HG03457 (cell line): ENCODE data around the gene STOML1.
A peak's percentile ranks its signal among the peaks of the same experiment; 100 is the strongest.

Source experiments
- ATAC-seq: cut with Tn5 transposase; IDR thresholded peaks from one replicate; pipeline ENCODE4 v1.9.1; 2021; ENCODE audit warnings: moderate number of reproducible peaks; ENCODE audit not compliant: unreplicated experiment

Gene STOML1

DNA sequence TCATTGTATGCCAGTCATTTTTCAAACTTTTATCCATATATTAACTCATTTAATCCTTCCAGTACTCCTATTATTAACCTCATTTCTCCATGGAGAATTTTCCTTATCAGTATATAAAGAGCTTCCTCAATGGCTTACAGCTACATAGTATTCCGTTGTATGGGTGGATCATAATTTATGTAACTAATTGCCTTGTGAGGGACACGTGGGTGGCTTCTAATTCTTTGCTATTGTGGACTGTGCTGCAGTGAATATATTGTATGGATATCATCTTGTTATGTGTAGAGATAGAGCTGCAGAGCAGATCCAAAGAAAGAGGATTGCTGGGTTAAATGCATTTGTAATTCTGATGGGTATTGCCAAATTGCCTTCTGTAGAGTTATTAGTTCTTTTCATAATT, 27.6 kb upstream of the STOML1 start:
- no peak for ATAC-seq

DNA sequence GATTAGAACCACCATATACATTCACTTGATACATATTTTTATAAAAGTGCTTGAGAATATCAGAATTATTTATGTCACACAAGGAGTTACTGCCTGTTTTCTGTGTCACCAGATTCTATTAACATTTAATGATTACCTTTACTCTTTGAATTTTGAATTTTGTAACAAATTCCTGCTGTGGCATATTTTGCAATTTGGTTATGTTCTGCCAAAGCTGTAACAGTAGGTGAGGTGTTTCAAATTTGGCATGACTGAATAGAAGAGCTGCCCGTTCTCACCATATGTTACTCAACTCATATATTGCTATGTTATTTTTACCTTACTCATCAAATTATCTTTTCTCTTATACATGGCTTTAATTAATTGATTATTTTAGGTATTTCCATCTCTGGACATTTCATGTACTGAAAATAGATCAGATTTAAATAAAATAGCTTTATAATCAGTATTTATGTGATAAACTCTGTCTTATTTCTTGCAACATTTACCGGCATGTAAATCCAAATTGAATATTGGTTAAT, 21.3 kb upstream of the STOML1 start:
- ATAC-seq = no peak

- no peak for ATAC-seq
Measured at GRCh38 chr15:74011610-74012009, 19.5 kb upstream of the STOML1 start.

- no peak for ATAC-seq
Measured at GRCh38 chr15:74010929-74011540, 18.9 kb upstream of the STOML1 start.

DNA sequence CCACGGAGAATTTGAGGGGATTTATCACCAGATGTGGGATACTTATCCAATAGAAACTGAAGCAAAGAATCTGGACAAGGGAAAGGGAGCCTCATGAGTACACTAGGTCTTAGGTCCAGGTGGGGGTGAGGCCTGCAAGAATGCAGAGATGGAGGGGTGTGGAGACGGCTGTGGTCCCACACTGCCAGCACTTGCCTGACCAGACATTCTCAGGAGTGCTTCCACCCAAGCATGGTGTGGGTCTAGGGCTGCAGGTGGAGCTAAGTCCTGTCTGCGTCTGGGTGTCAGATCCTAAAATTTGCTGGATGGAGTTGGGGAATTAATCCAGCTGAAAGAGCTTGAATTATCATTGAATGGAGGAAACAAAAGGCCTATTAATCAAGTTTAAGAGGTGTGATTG, 16.8 kb upstream of the STOML1 start:
- no peak for ATAC-seq

- no peak for ATAC-seq
Measured at GRCh38 chr15:74007820-74008371, 15.8 kb upstream of the STOML1 start.

- ATAC-seq = no peak
Measured at GRCh38 chr15:74006774-74007639, 14.9 kb upstream of the STOML1 start.

- ATAC-seq = no peak
Measured at GRCh38 chr15:73997986-73998385, 5.9 kb upstream of the STOML1 start.

- ATAC-seq = no peak
Measured at GRCh38 chr15:73996939-73997338, 4.8 kb upstream of the STOML1 start.

DNA sequence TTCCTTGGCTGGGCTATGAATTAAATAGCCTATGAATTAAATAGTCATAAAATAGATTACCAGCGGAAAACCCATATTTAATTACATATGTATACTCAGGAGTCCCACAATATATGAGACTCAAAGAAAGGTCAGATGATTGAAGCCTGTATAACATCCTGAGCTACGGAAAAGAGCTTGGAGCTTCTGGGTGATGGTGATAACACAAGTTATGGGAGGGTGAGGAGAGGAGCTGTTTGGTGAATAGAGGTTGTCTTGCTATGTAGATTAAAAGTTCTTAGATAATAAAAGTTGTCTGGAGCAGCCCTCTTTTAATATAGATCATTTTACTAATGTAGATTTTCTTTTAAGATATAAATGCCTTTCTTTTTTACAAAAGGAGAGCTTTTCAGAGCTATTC, 4.2 kb upstream of the STOML1 start:
- ATAC-seq = no peak

DNA sequence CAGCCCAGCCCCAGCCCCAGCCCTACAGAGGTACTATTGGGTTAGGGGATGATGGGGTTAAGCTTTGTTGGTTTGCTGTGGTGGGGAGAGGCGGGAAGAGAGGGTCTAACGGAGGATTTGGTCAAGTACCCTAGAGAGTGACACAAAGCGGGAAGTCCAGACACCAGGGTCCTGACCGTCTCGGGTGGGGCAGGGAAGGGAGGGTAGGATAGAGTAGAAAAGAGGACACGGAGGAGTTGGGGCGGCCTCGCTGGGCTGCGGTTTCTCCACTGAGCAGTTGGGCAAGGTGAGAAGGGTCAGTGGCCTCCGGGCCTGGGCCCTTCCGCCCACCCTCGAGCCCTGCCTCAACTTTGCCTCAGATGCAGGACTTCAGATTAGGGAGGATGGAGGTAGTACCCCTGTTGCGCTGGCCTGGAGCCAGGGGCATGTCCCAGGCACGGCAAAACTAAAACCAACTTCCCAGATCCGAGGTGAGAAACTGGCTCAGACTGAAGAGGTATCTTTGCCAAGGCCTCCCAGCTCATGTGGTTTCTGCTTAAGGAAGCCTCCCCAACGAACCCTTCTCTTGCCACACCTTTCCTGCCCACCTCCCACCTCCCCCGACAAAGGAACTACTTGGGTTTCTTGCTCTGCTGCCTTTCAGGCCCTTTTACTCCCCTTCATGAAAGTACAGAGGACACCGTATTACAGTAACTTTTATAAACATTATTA, 3.0 kb upstream of the STOML1 start:
- no peak for ATAC-seq

DNA sequence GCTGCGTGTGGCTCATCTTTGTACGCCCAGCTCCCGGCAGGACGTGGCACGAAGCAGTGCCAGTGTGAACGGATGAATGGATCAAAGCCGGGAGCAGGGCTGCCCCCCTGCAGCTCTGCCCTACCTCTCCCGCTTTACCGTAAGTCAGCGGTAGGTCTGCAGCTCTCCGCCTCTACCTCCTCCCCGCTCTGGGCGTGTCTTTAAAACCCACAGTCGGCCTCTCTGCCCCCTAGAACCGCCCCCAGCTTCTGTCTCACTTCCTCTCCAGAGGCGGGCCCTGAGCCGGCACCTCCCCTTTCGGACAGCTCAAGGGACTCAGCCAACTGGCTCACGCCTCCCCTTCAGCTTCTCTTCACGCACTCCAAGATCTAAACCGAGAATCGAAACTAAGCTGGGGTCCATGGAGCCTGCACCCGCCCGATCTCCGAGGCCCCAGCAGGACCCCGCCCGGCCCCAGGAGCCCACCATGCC, 2.4 kb upstream of the STOML1 start, which contains the start of gene PML:
Gene PML, plus strand, starts transcription at position 304 of the 471 bp plus-strand sequence. Its CDS starts 97 bp downstream, at position 401.
- peak; percentile 55 for ATAC-seq

GRCh38 chr15:73993211-73993994, 1.3 kb upstream of the STOML1 start:
- ATAC-seq = no peak

GRCh38 chr15:73992594-73992898, 451 bp upstream of the STOML1 start:
- ATAC-seq = no peak

DNA sequence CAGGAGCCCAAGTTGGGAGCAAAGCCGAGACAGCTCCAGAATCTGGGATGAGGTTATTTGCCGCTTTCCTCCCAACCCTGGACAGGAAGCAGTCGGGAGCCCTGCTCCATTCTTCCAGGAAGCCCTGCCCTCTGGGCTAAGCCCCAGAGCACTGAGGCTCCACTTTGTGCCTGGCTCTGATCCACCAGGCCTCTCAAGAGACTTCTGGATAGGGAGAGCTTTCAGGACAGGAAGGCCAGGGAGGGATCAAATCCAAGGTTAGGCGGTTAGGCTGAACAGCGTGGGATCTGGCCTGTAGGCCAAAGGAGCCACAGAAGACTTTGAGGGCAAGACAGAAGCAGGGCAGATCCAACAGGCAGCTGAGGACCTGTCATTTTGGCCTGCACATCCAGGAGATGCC, 835 bp downstream of the STOML1 start:
- ATAC-seq = no peak

DNA sequence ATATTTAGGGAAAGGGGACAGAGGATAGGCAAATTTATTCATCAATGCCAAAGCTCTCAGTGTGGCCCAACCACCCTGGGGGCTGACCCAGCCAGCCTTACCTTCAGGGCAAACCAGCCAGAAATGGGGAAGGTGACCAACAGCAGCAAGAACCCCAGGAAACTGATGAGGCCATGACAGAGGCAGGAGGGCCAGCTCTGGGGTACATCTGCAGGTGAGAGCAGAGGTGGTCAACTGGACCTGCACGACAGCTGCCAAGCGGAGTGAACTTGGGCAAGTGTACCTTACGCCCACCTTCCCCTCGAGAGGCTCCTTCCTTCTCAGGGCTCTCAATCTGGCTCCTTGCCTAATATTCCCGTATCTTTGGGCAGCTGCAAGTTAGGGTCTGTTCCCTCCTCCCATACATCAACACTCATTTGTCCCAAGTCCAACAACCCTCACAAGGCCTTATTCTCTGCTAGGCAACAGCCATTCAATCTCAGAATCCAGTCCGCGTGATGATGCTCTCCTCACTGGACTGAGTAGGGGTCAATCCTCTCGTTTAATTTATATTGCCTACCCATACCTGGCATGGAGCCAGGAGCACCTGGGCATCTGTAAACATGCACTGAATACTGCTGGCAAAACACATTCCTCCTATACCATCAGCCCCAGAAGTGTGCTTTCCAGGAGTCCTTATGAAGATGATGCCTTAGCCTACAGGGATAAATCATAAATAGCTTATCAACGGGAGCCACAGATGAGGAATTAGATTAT, 1.7 kb downstream of the STOML1 start:
- ATAC-seq = no peak

GRCh38 chr15:73989001-73989798, 2.9 kb downstream of the STOML1 start:
- no peak for ATAC-seq

GRCh38 chr15:73988445-73988969, 3.6 kb downstream of the STOML1 start:
- no peak for ATAC-seq
